Caki2 (cell line): ENCODE results near the gene LRRFIP2. TPM values are rescaled to one million over a fixed set of nuclear protein-coding genes. Genes with fewer than 3 reads are reported as not detected.

Experiments
- DNase-seq: peaks from one replicate; pipeline ENCODE4 v3.0.0-alpha.2; 2015; ENCODE audit warnings: low read depth
- in situ Hi-C: cut with HindIII; loops from 2 replicates; pipeline ENCODE4 v1.10.0; 2016; ENCODE audit warnings: low sequenced_read_pairs, low pct_unique_long_range_greater_than_20kb, mixed read lengths
- total RNA-seq: library from RNA; depleted of rRNA; stranded (reverse); fragments of >200 nt; shearing (Covaris generic); gene quantifications from 2 replicates; pipeline ENCODE4 v1.2.3, GENCODE V29; 2014; ENCODE audit warnings: low replicate concordance

The LRRFIP2 gene
- total RNA-seq, 1 experiment from 2014 or later: 16.2 TPM

- DNase-seq: peak; percentile 30
- in situ Hi-C loops: no loop called here
Measured at GRCh38 chr3:37197810-37198371, 23.5 kb upstream of the LRRFIP2 start.

GRCh38 chr3:37194533-37194932, 20.2 kb upstream of the LRRFIP2 start:
- in situ Hi-C loops: no loop called here
- DNase-seq: no peak

GRCh38 chr3:37190667-37191066, 16.3 kb upstream of the LRRFIP2 start:
- in situ Hi-C loops: no loop called here
- no peak for DNase-seq

- no peak for DNase-seq
- in situ Hi-C loops: no loop called here
Measured at GRCh38 chr3:37189109-37189508, 14.7 kb upstream of the LRRFIP2 start.

GRCh38 chr3:37183976-37184375, 9.6 kb upstream of the LRRFIP2 start:
- in situ Hi-C loops: no loop called here
- DNase-seq: no peak

- peak; percentile 50 for DNase-seq
- in situ Hi-C loops: no loop called here
Measured at GRCh38 chr3:37183375-37183831, 9.0 kb upstream of the LRRFIP2 start.

GRCh38 chr3:37182816-37183215, 8.4 kb upstream of the LRRFIP2 start:
- in situ Hi-C loops: no loop called here

GRCh38 chr3:37181756-37182155, 7.4 kb upstream of the LRRFIP2 start:
- no peak for DNase-seq
- in situ Hi-C loops: no loop called here

More at GRCh38 chr3:37182816-37183215, 8.4 kb upstream of the LRRFIP2 start:
- DNase-seq: no peak

GRCh38 chr3:37179144-37179967, 5.0 kb upstream of the LRRFIP2 start:
- in situ Hi-C loops: no loop called here
- peak; percentile 63 for DNase-seq

- peak; percentile 27 for DNase-seq
- in situ Hi-C loops: no loop called here
Measured at GRCh38 chr3:37173806-37174205, 576 bp downstream of the LRRFIP2 start.

- no peak for DNase-seq
- in situ Hi-C loops: no loop called here
Measured at GRCh38 chr3:37171144-37171543, 3.2 kb downstream of the LRRFIP2 start.

GRCh38 chr3:37170513-37170912, 3.9 kb downstream of the LRRFIP2 start:
- DNase-seq: no peak
- in situ Hi-C loops: no loop called here

GRCh38 chr3:37170060-37170459, 4.3 kb downstream of the LRRFIP2 start:
- in situ Hi-C loops: no loop called here
- DNase-seq: no peak

GRCh38 chr3:37168896-37169295, 5.5 kb downstream of the LRRFIP2 start:
- in situ Hi-C loops: no loop called here
- no peak for DNase-seq

GRCh38 chr3:37163262-37164015, 10.9 kb downstream of the LRRFIP2 start:
- in situ Hi-C loops: no loop called here
- no peak for DNase-seq

- no peak for DNase-seq
- in situ Hi-C loops: no loop called here
Measured at GRCh38 chr3:37162501-37163245, 11.7 kb downstream of the LRRFIP2 start.

GRCh38 chr3:37161351-37161750, 13.0 kb downstream of the LRRFIP2 start:
- in situ Hi-C loops: no loop called here
- no peak for DNase-seq

GRCh38 chr3:37155782-37156181, 18.6 kb downstream of the LRRFIP2 start:
- in situ Hi-C loops: no loop called here
- DNase-seq: no peak
